NCI-H446 (cell line): ENCODE measurements around the gene OSBPL10.

Source experiments
- DNase-seq, 2 experiments: peaks; one replicate each; lab custom pipeline; 2025; lab: John Stamatoyannopoulos, UW

Gene OSBPL10

GRCh38 chr3:31740397-31740796, 240.7 kb downstream of the OSBPL10 start:
- DNase-seq: no peak

GRCh38 chr3:31738412-31738811, 242.7 kb downstream of the OSBPL10 start:
- peak in 1 of 2 experiments; percentile 3 for DNase-seq

- no peak for DNase-seq
Observed at GRCh38 chr3:31735667-31736066, 245.4 kb downstream of the OSBPL10 start.

- peak in 1 of 2 experiments; percentile 46 for DNase-seq
Observed at GRCh38 chr3:31733234-31733667, 247.8 kb downstream of the OSBPL10 start.

- peak in 1 of 2 experiments; percentile 10 for DNase-seq
Observed at GRCh38 chr3:31732548-31732947, 248.5 kb downstream of the OSBPL10 start.

GRCh38 chr3:31729573-31729972, 251.5 kb downstream of the OSBPL10 start:
- no peak for DNase-seq

- no peak for DNase-seq
Observed at GRCh38 chr3:31729082-31729481, 252.0 kb downstream of the OSBPL10 start.

GRCh38 chr3:31728403-31728802, 252.7 kb downstream of the OSBPL10 start:
- no peak for DNase-seq

- no peak for DNase-seq
Observed at GRCh38 chr3:31725976-31726375, 255.1 kb downstream of the OSBPL10 start.

- DNase-seq: no peak
Observed at GRCh38 chr3:31725568-31725967, 255.5 kb downstream of the OSBPL10 start.

- peak in 1 of 2 experiments; percentile 5 for DNase-seq
Observed at GRCh38 chr3:31724651-31725050, 256.4 kb downstream of the OSBPL10 start.

- no peak for DNase-seq
Observed at GRCh38 chr3:31724116-31724515, 256.9 kb downstream of the OSBPL10 start.

GRCh38 chr3:31723701-31724100, 257.4 kb downstream of the OSBPL10 start:
- no peak for DNase-seq

- no peak for DNase-seq
Observed at GRCh38 chr3:31721676-31722075, 259.4 kb downstream of the OSBPL10 start.

GRCh38 chr3:31714495-31715280, 266.4 kb downstream of the OSBPL10 start:
- DNase-seq: no peak

GRCh38 chr3:31713816-31714215, 267.2 kb downstream of the OSBPL10 start:
- no peak for DNase-seq

- no peak for DNase-seq
Observed at GRCh38 chr3:31710123-31710803, 270.8 kb downstream of the OSBPL10 start.

- DNase-seq: no peak
Observed at GRCh38 chr3:31709526-31709925, 271.5 kb downstream of the OSBPL10 start.

- DNase-seq: no peak
Observed at GRCh38 chr3:31709005-31709404, 272.1 kb downstream of the OSBPL10 start.

- peak in 1 of 2 experiments; percentile 56 for DNase-seq
Observed at GRCh38 chr3:31707286-31707685, 273.8 kb downstream of the OSBPL10 start.

GRCh38 chr3:31705736-31706135, 275.3 kb downstream of the OSBPL10 start:
- DNase-seq: no peak

- DNase-seq: no peak
Observed at GRCh38 chr3:31704591-31705179, 276.4 kb downstream of the OSBPL10 start.

- no peak for DNase-seq
Observed at GRCh38 chr3:31704156-31704555, 276.9 kb downstream of the OSBPL10 start.
